NCI-H2196 treated with DMSO at 0.1 percent for 48 hours (cell line): ENCODE data around the gene PPP2R2D.

Experiments used
- DNase-seq: peaks from one replicate; lab custom pipeline; 2025; ENCODE audit not compliant: unreplicated experiment; lab: John Stamatoyannopoulos, UW

Gene PPP2R2D

DNA sequence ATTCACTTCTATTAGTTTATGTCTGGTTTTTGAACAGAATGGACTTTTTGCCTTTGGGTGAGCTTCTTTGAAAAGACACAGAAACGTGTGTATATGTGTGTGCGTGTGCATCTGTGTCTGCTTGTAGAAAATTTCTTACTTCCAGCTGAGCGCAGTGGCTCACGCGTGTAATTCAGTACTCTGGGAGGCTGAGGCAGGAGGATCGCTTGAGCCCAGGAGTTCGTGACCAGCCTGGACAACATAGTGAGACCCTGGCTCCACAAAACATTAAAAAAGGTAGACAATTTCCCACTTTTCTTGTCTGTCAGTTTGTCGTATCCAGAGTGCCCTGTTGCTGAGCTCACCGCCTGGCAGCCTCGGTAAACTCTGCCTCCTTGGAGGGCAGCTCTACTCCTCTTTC, 25.4 kb downstream of the PPP2R2D start:
- DNase-seq: no peak

DNA sequence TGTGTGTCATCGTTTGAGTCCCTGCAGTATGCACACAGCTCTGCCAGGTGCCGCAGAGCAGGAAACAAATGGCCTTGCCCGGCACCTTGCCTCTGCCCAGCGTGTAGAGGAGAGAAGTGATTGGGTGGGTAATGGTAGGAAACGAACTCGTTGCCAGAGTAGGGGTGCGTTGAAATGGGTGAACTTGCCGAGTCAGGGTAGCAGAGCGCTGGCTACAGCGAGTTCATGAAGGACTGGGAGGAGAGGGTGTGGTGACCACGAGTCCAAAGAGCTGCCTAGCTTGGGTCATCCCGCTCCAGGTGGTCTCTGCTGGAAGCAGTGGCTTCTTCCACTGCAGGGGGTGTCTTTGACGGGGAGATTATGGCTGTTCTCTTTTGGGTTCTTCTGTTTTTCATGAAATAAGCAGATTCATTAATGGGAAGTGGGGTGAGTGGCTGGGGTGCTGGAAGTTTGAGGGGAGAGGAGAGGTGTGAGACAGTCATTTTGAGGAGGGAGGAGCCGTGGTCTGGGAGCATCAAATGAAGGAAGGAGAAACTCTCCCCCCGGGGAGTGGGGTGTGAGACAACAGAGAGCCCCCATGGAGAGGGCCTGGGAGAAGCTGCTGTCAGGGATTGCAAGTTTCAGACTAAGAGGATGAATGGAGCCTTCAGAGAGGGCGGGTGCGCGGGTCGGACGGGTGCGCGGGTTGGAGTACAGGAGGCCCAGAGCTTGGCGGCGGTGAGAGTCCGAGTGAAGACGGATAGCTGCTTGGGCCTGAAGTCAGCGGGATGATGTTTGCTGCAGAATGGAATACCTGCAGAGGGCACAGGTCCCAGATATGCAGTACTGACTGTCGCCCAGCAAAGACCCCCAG, 26.2 kb downstream of the PPP2R2D start:
- no peak for DNase-seq

DNA sequence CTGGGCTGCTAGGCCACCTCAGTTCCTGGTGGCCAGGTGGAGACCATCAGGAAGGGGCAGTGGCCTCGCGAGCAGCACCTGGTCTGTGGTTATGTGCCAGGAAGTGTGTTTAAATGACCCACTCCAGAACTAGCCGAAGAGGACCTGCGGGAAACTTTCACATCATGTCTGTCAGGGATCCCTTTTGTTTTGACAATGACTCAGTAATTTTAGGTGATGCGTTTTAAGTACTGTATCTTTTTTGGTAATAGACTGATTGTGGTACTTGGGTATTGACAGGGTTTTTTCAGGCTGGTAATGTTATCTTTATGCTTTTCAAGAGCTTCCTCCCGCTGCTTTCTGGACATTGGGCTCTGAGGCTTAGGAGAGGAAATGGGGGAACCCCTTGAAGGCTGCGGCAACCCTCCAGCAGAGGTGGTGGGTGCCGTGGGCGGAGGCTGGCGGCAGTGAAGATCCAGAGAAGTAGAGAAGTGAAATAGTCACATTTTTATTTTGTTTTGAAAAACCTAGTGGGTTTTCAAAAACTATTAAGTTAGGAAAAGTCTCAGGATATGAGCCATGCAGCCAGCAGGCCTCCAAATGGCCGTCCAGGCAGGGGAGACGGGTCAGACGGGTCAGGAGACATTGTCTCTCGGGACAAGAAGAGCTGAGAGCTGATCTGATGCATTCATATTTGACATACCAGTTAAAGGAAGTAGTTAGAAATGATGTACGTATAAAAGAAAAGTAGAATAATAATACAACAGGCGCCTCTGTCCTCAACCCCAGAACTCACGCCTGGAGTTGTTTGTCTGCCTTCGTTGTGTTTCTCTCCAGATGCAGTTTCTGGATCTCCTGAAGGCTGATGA, 27.7 kb downstream of the PPP2R2D start:
- DNase-seq: no peak

DNA sequence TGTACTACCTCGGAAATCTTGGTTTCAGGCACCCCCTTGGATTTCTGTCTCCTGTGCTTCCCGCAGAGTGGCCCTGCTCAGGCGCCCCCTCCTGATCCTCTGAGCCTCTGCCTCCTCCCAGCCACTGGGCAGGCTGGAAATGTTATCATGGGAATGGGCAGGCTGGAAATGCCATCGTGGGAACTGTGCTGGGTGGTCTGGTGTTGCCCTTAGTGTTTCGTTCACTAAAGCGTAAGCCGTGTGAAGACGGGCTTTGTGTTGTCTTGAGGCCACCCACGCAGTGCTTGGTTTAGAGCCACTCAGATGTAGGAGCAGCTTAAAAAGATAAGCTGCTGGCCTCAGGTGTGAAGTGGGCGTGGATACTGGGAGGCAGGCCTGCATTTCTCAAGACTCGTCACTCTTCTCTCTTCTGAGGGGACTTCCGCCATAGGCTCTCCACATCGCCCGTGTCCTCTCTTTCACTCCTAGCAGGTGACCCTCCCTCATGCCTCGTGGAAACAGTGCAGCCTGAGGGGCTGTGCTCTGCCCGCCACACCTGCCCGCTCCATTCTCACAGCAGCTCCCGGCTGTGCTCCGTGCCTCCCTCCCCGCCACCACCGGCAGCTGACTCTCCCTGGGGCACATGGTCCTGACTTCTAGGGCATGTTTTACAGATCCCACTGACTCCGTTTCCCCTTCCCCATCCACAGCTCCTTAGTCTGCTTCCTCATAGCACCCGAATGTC, 28.5 kb downstream of the PPP2R2D start:
- DNase-seq: no peak

DNA sequence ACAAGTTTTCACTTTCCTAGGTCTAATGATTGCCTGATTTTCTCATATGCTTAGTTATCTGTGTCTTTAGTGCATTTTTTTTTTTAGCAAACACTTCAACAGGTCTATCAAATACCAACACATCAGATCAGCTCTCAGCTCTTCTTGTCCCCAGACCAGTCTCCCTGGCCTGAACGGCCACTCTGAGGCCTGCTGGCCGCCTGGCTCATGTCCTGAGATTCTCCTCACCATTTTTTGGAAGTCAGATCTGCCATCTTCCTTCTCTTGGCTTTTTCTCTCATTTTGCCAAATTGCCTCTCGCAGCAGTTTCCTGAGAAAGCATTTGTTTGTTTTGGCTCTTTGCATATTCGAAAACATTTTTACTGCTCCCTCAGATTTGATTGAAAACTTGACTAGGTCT, 29.3 kb downstream of the PPP2R2D start:
- DNase-seq: no peak

DNA sequence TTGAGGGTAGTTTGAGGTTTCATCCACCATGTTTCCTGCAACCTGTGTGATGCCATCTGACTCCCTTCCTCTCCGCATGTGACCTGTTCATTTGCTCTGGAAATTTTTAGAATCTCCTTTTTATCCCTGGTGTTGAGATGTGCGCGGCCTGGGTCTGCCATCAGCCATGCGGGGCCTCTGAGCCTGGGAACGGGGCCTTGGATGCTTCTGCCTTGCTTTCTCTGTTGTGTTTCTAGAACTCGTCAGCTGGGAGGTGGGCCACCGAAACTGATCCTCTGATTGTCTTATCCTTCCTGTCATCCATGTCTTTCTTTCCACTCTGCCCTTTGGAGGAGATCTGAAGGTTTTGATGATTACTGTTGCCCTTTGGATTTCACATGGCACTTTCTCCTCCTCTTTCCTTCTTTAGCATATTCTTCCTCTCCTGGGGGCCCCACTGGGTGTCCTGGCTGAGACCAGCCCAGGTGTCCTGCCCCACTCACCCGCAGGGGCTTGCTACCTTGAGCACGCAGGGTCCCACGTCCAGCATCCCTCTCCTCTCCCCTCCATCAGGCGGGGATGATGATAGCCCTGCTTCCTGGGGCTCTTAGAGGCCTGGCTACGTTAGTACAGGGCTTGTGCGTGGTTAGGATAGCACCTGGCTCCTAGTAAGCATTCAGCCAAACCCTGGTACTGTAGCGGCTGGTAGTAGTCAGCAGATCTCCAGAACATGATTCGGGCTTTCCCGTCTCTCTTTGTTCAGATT, 29.9 kb downstream of the PPP2R2D start:
- DNase-seq: no peak

DNA sequence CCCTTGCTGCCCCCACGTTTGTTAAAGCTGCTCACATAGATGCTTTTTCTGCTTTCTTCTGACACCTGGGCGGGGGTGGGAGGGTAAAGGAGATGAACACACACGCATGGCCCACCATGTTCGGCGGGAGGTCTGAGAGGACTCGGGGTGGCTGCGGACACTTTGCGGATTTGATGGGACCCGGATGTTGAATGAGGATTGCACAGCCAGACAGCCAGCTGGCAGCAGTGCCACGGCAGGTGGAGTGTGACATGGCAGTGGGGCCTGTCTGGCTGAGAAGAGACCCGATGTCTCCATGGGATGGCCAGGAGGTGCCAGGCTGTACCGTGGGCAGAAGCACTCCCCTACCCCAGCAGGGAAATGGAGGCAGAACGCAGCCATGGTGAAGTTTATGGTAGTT, 31.2 kb downstream of the PPP2R2D start:
- DNase-seq: no peak

DNA sequence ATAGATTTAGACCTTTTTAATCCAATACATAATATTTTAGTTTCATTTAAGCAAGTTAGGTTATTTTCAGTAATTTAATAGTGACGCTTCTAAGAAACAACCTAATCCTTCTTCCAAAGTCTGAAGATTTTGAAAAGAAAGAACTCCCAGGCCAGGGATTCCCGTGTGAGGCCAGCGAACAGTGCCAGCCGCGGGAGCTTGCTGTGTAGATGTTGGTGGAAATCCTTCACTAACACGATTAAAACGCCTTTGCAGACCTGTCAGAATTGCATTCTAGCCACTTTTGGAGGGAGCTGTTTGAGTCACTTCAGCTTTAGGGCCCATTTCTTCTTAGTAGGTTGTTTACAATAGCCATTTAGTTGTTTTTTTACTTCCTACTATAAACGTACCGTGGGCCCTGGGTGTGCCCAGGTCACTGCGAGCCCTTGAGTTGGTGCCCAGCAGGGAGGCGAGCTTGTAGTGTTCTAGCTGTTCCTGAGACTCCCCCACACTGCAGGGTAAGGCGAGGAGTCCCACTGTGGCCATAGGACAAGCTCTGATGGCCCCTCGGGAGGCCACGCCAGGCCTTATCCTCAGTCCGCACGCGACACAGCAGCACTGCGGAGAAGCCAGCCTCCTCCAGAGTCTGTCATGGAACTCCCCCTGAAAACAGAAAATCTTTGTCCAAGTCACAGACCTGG, 32.3 kb downstream of the PPP2R2D start:
- DNase-seq: no peak

DNA sequence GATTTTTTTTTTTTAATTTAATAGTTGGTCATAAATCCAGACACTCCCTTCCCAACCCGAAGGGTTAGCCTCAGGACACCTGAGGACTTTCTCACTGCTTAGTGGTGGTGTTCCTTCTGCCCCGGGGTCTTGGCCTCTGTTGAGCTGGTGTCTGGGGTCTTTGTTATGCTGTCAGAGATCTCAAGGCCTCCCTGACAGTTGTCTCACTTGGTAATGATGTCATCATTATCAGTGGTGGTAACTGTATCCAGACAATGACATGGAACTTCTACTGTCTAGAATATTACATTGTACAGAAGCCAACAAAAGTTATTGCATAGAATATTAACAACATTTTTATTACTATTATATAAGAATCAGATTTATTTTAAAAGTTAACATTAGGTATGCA, 32.9 kb downstream of the PPP2R2D start:
- DNase-seq: no peak

DNA sequence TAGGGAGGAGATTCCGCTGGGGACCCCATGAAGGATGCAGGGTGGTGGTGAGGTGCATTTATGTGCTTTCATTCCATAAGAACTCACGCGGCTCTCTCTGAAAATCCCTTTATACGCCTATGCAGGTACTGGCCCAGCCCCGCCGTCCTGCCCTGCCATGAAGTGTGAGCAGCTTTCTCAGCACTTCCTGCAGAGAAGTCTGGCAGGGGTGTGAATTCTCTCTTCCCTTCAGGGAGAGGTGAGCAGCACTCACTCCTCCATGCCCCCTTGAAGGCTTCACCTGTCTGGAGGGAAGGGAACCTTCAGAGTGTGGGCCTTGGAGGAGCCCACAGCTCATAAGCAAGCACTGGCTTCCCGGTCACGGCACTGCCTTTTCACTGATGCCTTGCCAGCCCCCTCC, 34.0 kb downstream of the PPP2R2D start:
- DNase-seq: no peak

DNA sequence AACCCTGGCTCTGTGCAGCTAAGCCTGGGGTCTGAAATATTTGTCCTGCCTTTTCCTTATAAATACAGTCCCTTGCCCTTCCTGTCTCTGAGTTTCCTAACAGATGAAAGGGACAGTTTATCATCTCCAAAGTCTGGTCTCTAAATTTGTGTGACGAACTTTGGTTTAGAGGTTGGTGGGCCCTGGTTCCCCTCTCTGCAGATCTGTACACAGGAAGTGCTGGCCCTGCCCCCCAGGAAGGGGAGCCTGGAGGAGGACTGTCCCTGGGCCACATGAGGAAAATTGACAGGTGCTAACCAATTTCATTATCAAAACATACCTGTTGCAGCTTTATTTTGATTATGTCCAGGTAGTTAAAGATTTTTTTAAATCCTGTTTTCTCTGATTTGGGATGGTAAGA, 34.5 kb downstream of the PPP2R2D start:
- DNase-seq: no peak

DNA sequence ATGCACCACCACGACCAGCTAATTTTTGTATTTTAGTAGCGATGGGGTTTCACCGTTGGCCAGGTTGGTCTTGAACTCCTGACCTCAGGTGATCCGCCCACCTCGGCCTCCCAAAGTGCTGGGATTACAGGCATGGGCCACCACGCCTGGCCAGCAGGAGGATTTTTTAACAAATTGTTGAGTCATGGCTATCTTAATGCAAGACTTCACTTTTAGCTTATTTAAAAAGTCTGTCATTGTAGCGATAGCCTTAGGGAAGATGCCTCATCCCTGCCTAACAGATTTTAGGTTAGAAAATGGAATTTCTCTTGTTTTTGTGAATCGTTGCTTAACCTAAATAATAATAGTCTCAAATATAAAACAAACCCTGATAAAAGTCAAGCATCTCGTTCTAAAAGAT, 35.5 kb downstream of the PPP2R2D start:
- no peak for DNase-seq

DNA sequence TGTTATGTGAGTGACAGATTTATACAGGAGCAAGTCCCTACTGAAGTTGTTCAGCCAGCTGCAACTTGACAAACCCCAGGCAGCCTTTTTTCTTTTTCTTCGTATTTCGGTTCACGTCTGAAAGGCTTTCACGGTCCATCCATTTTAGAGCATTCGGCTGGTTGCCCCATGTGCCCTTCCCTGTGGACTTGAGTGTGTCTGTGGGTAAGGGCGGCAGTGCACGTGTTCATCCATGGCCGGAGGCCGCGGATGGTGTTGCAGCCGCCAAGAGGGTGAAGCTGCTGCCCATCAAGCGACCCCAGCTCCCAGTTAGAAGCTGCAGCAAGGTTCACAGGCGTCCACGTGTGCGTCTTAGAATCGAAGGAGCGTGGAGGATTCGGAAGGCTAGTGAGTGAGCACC, 35.9 kb downstream of the PPP2R2D start:
- no peak for DNase-seq

DNA sequence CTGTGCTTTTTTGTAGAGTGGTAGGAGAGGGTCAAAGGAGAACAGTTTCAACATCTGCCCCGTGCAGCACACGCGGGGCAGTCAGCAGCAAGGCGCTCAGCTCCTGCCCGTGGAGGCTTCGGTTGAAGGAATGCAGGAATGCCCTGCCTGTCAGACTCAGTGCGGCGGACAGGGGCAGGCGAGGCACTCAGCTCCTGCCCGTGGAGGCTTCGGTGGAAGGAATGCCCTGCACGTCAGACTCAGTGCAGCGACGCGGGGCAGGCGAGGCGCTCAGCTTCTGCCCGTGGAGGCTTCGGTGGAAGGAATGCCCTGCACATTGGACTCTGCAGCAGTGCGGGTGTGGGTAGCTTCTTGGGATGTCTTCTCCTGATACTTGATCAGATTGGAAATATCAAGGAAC, 37.0 kb downstream of the PPP2R2D start:
- DNase-seq: no peak

DNA sequence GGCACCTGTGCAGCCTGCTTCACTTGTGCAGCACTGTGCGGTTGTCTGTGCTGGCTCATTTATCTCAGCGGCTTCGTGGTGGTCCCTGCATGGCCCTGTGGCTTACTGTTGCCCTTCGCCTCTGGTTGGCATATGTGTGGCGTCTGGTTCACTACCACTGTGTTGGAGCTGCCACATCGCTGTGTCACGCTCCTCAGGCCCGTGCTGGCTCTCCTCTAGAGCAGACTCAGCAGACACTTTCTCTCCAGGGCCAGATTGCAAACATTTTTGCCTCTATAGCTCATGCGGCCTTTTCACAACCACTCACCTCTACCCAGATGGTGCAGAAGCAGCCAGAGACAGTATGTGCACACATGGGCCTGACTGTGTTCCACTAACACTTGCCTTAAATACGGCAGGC, 37.9 kb downstream of the PPP2R2D start:
- DNase-seq: no peak

DNA sequence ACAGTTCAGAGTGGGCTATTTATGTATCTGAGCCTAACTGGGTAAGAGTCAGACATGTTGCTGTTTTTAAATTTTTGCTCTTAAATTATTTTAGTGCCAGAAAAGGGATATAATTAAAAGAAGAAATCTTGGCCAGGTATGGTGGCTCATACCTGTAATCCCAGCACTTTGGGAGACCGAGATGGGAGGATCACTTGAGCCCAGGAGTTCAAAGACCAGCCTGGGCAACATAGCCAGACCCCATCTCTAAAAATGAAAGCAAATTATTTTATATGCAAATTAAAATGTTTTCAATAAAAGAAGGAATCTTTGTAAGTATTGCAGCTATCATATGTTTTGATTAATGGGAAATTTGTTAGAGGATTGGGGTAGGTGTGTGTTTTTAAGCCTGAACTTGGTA, 41.6 kb downstream of the PPP2R2D start:
- no peak for DNase-seq

DNA sequence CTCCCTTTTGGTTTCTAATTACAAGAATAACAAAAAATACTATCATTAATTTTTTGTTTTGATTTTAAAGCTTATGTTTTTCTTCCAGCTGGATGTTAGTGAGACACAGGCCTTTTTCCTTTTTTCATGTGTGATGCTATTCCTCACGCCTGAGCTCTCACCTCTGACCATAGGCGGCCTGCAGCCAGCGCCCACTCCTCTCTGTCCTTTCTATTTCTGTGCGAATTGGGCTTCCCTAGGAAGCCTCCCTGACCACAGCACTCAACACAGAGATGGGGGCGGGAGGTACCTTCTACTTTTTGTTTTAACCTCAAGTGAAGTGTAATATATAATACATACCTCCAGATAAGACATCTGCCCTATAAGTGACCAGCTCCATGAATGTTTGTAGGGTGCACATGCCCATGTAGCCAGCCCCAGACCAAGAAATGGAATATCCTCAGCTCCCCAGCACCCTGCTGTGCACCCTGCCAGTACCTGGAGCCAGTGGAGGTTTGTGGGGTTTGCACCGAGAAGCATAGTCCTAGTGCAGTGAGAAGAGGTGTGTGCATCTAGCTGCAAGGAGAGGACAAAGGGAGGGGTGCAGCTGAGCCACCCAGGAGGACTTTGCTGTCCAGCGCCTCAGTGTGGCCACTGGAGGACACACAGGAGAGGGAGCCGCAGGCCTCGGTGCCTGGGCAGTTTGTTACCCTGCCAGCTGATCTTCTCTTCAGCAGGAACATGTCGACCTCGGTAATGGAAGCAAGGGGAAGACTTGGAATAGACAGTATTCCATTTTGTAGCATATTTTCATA, 42.4 kb downstream of the PPP2R2D start:
- DNase-seq: no peak

DNA sequence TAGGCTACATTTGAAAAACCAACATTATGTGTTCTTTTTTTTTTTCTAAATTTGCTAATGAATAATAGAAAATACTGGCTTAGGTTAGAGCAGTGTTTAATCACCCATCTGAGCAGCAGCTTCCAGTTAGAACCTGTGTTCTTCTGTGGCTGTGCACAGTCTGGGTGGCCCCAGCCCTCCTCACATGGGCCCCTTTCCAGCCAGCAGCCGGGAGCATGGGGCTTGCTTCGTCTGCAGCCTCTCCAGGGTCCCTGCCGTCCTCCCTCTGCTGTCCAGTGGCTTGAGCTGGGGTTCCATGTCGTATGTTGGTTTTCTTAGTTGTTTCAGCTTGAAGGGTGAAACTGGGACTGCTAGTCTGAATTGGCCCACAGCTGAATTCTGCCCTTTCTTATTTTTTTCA, 43.6 kb downstream of the PPP2R2D start:
- DNase-seq: no peak

DNA sequence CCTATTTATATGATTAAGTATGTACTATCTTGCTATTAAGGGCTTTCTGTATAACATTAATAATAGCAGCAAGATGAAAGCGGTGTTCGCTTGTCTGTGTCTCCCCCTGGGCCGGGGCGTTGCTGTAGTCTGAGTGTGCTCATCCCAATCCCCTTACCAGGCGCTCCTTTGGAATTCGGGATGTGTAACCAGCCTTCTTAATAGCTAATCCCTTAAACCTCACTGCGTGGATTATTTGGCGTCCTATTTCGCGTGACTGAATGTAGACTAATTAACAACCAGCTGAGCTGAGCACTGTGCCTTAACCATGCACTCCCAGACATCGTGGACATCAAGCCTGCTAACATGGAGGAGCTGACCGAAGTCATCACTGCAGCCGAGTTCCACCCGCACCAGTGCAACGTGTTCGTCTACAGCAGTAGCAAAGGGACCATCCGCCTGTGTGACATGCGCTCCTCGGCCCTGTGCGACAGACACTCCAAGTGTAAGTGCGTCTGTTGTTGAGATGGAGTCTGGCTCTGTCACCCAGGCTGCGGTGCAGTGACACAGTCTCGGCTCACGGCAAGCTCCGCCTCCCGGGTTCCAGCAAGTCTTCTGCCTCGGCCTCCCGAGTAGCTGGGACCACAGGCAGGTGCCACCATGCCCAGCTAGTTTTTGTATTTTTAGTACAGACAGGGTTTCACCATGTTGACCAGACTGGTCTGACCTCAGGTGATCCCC, 44.3 kb downstream of the PPP2R2D start:
- DNase-seq: no peak
